Neural cell (in vitro differentiated cells): ENCODE data around the gene PTPN7. TPM values are rescaled to one million over a fixed set of nuclear protein-coding genes. Genes with fewer than 3 reads are reported as not detected.

Experiments used
- H2AFZ ChIP-seq: fragments of 200-600, 300-800 bp; sonication (generic), shearing (Covaris generic); 2 replicates; pipeline ENCODE4 v1.6.0; 2014; ENCODE audit warnings: low read depth, mild to moderate bottlenecking, antibody characterized with exemption, low read length, moderate library complexity
- H3F3A ChIP-seq: fragments of 200-600 bp; shearing (Covaris generic); 2 replicates; pipeline ENCODE4 v1.6.1; 2016; ENCODE audit warnings: mild to moderate bottlenecking, moderate library complexity, mixed read lengths, antibody characterized with exemption, low read length; ENCODE audit not compliant: insufficient read depth, poor library complexity, severe bottlenecking
- H3K27ac ChIP-seq: fragments of 200-600, 300-800 bp; sonication (generic), shearing (Covaris generic); 2 replicates; pipeline ENCODE4 v1.5.1; 2014; ENCODE audit warnings: mild to moderate bottlenecking, low read length, moderate library complexity
- H3K27me3 ChIP-seq: fragments of 300-800, 200-600 bp; sonication (generic), shearing (Covaris generic); 2 replicates; pipeline ENCODE4 v1.6.0; 2014; ENCODE audit warnings: mild to moderate bottlenecking, low read depth, low read length, moderate library complexity; ENCODE audit not compliant: insufficient read depth
- H3K36me3 ChIP-seq: fragments of 300-800, 200-600 bp; sonication (generic), shearing (Covaris generic); 2 replicates; pipeline ENCODE4 v1.5.1; 2014; ENCODE audit warnings: mild to moderate bottlenecking, antibody characterized with exemption, low read length, moderate library complexity; ENCODE audit not compliant: insufficient read depth
- H3K4me2 ChIP-seq: fragments of 300-800, 200-600 bp; sonication (generic), shearing (Covaris generic); 2 replicates; pipeline ENCODE4 v1.6.0; 2014; ENCODE audit warnings: mild to moderate bottlenecking, low read length
- H3K4me3 ChIP-seq: fragments of 300-800, 200-600 bp; sonication (generic), shearing (Covaris generic); 2 replicates; pipeline ENCODE4 v1.5.1; 2014; ENCODE audit warnings: mild to moderate bottlenecking, low read length, moderate library complexity
- H3K79me2 ChIP-seq: fragments of 200-600 bp; shearing (Covaris generic); replicated peaks from 2 replicates; pipeline ENCODE4 v1.6.0; 2014; ENCODE audit warnings: mild to moderate bottlenecking, low read length, moderate library complexity; ENCODE audit not compliant: insufficient read depth
- H3K9ac ChIP-seq: fragments of 300-800, 200-600 bp; sonication (generic), shearing (Covaris generic); 2 replicates; pipeline ENCODE4 v1.6.1; 2016; ENCODE audit warnings: mild to moderate bottlenecking, low read length, mixed read lengths
- H3K9me2 ChIP-seq: fragments of 200-600 bp; shearing (Covaris generic); 2 replicates; pipeline ENCODE4 v1.6.1; 2016; ENCODE audit warnings: mild to moderate bottlenecking, low read length, mixed read lengths; ENCODE audit not compliant: insufficient read depth
- H3K9me3 ChIP-seq: fragments of 200-600, 300-800 bp; sonication (generic), shearing (Covaris generic); 2 replicates; pipeline ENCODE4 v1.6.1; 2016; ENCODE audit warnings: mild to moderate bottlenecking, mixed run types, low read length, moderate library complexity, mixed read lengths
- H4K20me1 ChIP-seq: fragments of 200-600 bp; shearing (Covaris generic); 2 replicates; pipeline ENCODE4 v1.6.1; 2016; ENCODE audit warnings: mild to moderate bottlenecking, mixed run types; ENCODE audit not compliant: insufficient read depth
- CTCF ChIP-seq: fragments of 450-650 bp; IDR thresholded peaks from 2 replicates; pipeline ENCODE4 v1.5.1; 2014; ENCODE audit warnings: antibody characterized with exemption, mild to moderate bottlenecking, moderate library complexity; ENCODE audit not compliant: poor library complexity, severe bottlenecking
- EP300 ChIP-seq: fragments of 450-650 bp; conservative IDR thresholded peaks from 2 replicates; pipeline ENCODE4 v1.6.1; 2014; ENCODE audit warnings: antibody characterized with exemption, mild to moderate bottlenecking, moderate library complexity; ENCODE audit not compliant: poor library complexity, severe bottlenecking
- EZH2 ChIP-seq: fragments of 200-600, 300-800 bp; shearing (Covaris generic), sonication (generic); IDR thresholded peaks from 2 replicates; pipeline ENCODE4 v1.6.1; 2014; ENCODE audit warnings: antibody characterized with exemption, low read length, borderline replicate concordance, mild to moderate bottlenecking; ENCODE audit not compliant: insufficient read depth, poor library complexity, severe bottlenecking
- MXI1 ChIP-seq: fragments of 450-650 bp; conservative IDR thresholded peaks from 2 replicates; pipeline ENCODE4 v1.6.1; 2014; ENCODE audit warnings: antibody characterized with exemption, mild to moderate bottlenecking; ENCODE audit not compliant: poor library complexity, severe bottlenecking
- POLR2AphosphoS5 ChIP-seq: IDR thresholded peaks from 2 replicates; pipeline ENCODE4 v1.6.1; 2012
- RAD21 ChIP-seq: fragments of 450-650 bp; conservative IDR thresholded peaks from 2 replicates; pipeline ENCODE4 v1.6.1; 2014; ENCODE audit warnings: antibody characterized with exemption, mild to moderate bottlenecking, moderate library complexity
- REST ChIP-seq: IDR thresholded peaks from 2 replicates; pipeline ENCODE4 v1.6.1; 2012; ENCODE audit warnings: borderline replicate concordance
- SMC3 ChIP-seq: fragments of 450-650 bp; conservative IDR thresholded peaks from 2 replicates; pipeline ENCODE4 v1.6.1; 2014; ENCODE audit warnings: antibody characterized with exemption, mild to moderate bottlenecking, moderate library complexity; ENCODE audit not compliant: poor library complexity
- TAF1 ChIP-seq: IDR thresholded peaks from 2 replicates; pipeline ENCODE4 v1.6.1; 2012; ENCODE audit warnings: low read depth
- polyA plus RNA-seq: library from polyadenylated mRNA; depleted of rRNA; stranded (reverse); fragments of >200 nt; gene quantifications from 2 replicates; pipeline ENCODE4 v1.2.3, GENCODE V29; 2014

The PTPN7 gene
- polyA plus RNA-seq, 1 donor from 2014 or later, result 2.1 TPM

DNA sequence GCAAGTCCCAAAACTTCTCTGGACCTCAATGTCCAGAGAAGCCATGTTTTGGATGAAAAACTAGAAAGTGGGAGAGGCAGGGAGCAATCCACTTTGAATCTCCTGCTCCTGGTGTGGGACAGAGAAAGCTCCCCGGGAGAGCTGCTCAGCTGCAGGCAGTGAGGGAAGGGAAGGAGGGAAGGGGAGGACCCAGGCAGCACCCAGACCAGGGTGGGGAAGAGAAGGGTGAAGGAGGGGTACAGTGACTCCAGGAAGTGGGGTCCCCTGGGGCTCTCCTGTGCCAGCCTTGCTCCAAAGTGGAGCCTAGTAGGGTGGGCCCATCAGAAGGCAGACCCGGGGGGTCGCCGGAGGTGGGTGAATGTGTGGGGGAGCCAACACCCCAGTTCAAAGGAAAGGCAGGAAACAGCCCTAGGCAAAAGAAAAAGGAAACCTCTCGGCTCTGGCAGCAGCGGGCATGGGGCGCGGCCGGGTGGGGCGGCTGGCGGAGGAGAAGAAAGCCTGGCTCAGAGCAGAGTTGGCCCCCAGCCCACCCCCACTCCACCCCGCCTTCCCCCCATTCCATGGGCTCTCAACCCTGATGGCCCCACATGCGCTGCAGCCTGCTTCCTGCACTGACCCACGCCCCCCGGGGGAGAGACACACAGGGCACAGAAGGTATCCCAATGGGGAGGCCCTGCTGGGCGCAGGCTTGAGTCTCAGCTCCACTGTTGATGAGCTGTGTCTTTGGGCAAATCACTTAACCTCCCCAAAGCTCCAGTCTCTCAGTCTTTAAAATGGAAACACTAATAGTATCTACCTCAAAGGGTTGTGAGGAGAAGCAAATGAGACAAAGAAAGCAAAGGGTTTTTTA, 38.9 kb upstream of the PTPN7 start:
- Histone ChIP-seq H4K20me1 (no peaks in the 10 kb centered on the region), H3K36me3 (no peaks in the 10 kb centered on the region), H3K4me3 (no peak overlapping the region), H3K27ac (no peak overlapping the region), H3K79me2 (no peaks in the 10 kb centered on the region), H3F3A (no peaks in the 10 kb centered on the region), H2AFZ (no peak overlapping the region), H3K27me3 (peaks cover 17% of the 10 kb centered on the region), H3K4me2 (no peak overlapping the region), H3K9ac (no peak overlapping the region), H3K9me3 (no peaks in the 10 kb centered on the region), H3K9me2 (no peaks in the 10 kb centered on the region)
- TF ChIP-seq EZH2 (no peak), SMC3 (no peak)

DNA sequence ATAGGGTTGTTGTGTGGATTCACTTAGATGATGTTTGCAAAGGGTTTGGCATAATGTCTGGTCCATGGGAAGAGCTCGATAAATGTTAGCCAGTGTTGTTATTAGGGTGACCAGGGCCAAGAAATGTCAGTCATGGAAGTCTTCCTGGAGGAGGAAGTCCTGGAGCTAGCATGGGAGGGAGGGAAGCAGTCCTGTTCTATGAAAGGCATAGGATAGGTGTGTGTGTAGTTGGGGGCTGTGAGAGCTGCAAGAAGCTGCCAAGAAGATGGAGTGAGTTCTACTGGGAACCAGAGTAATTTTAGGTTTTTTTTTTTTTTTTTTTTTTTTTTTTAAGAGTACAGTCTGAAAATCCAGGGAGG, 37.9 kb upstream of the PTPN7 start:
- H3K9me3 ChIP-seq, result no peaks in the 10 kb centered on the region
- no peaks in the 10 kb centered on the region for H4K20me1 ChIP-seq
- H3K79me2 ChIP-seq, result no peaks in the 10 kb centered on the region
- H3K9me2 ChIP-seq, result no peaks in the 10 kb centered on the region
- H3K4me2 ChIP-seq, result no peak overlapping the region
- no peak overlapping the region for H3K4me3 ChIP-seq
- no peaks in the 10 kb centered on the region for H3F3A ChIP-seq
- no peak for TF ChIP-seq REST
- no peak for TF ChIP-seq RAD21
- TF ChIP-seq CTCF, result no peak
- TF ChIP-seq EZH2, result no peak
- no peak for TF ChIP-seq SMC3
- TF ChIP-seq POLR2AphosphoS5, result no peak
- TF ChIP-seq MXI1, result no peak
- no peak for TF ChIP-seq EP300
- no peak for TF ChIP-seq TAF1
- no peak overlapping the region for H3K9ac ChIP-seq
- H3K27me3 ChIP-seq, result peaks cover 25% of the 10 kb centered on the region
- no peaks in the 10 kb centered on the region for H3K36me3 ChIP-seq
- no peak overlapping the region for H3K27ac ChIP-seq
- no peak overlapping the region for H2AFZ ChIP-seq
